ENCODE data around the gene DDX1. TPM values are rescaled to one million over a fixed set of nuclear protein-coding genes. Genes with fewer than 3 reads are reported as not detected.

Gene DDX1
- total RNA-seq, 1 experiment from 2014 or later: 115 TPM

DNA sequence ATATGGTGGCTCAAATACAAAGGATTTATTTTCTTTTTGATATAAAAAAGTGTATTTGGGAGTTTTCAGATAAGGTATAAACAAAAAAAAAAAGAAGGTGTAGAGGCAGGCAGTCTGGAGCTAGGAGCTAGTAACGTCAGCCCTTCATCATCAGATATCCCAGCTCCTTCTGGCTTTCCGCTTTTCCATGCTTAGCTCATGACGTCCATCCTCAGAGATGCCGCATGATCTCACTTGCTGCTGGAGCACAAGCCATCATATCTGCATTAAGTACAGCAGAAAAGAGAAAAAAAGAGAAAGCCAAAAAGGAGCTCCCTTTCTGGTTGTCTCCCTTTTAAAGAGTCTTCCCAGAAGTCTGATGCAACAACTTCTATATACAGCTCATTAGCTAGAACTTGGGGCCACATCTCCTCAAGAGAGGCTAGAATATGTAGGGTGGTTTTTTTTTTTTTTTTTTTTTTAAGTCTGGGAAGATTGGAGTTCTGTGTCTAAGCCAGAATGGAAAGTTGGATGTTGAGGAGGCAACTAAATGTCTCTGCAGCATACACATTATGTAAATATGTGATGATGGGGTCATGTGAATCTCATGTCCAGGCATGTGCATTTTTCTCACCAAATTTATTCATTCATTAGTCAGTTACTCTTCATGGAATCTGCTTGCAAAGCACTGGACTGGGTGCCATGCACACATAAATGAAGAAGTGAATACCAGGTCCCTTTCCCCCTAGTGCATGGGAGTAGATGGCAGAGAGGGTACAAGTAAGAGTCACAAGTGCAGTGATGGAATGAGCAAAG is 52.3 kb downstream of the DDX1 start (continued):
- TF ChIP-seq, protein P1, sequence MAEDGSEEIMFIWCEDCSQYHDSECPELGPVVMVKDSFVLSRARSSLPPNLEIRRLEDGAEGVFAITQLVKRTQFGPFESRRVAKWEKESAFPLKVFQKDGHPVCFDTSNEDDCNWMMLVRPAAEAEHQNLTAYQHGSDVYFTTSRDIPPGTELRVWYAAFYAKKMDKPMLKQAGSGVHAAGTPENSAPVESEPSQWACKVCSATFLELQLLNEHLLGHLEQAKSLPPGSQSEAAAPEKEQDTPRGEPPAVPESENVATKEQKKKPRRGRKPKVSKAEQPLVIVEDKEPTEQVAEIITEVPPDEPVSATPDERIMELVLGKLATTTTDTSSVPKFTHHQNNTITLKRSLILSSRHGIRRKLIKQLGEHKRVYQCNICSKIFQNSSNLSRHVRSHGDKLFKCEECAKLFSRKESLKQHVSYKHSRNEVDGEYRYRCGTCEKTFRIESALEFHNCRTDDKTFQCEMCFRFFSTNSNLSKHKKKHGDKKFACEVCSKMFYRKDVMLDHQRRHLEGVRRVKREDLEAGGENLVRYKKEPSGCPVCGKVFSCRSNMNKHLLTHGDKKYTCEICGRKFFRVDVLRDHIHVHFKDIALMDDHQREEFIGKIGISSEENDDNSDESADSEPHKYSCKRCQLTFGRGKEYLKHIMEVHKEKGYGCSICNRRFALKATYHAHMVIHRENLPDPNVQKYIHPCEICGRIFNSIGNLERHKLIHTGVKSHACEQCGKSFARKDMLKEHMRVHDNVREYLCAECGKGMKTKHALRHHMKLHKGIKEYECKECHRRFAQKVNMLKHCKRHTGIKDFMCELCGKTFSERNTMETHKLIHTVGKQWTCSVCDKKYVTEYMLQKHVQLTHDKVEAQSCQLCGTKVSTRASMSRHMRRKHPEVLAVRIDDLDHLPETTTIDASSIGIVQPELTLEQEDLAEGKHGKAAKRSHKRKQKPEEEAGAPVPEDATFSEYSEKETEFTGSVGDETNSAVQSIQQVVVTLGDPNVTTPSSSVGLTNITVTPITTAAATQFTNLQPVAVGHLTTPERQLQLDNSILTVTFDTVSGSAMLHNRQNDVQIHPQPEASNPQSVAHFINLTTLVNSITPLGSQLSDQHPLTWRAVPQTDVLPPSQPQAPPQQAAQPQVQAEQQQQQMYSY (CRISPR knock-in tag; IDR thresholded peaks at IDR 0.05): no peak
- TF ChIP-seq, protein P2, sequence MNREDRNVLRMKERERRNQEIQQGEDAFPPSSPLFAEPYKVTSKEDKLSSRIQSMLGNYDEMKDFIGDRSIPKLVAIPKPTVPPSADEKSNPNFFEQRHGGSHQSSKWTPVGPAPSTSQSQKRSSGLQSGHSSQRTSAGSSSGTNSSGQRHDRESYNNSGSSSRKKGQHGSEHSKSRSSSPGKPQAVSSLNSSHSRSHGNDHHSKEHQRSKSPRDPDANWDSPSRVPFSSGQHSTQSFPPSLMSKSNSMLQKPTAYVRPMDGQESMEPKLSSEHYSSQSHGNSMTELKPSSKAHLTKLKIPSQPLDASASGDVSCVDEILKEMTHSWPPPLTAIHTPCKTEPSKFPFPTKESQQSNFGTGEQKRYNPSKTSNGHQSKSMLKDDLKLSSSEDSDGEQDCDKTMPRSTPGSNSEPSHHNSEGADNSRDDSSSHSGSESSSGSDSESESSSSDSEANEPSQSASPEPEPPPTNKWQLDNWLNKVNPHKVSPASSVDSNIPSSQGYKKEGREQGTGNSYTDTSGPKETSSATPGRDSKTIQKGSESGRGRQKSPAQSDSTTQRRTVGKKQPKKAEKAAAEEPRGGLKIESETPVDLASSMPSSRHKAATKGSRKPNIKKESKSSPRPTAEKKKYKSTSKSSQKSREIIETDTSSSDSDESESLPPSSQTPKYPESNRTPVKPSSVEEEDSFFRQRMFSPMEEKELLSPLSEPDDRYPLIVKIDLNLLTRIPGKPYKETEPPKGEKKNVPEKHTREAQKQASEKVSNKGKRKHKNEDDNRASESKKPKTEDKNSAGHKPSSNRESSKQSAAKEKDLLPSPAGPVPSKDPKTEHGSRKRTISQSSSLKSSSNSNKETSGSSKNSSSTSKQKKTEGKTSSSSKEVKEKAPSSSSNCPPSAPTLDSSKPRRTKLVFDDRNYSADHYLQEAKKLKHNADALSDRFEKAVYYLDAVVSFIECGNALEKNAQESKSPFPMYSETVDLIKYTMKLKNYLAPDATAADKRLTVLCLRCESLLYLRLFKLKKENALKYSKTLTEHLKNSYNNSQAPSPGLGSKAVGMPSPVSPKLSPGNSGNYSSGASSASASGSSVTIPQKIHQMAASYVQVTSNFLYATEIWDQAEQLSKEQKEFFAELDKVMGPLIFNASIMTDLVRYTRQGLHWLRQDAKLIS (CRISPR knock-in tag; IDR thresholded peaks at IDR 0.05; ENCODE audit: borderline replicate concordance): no peak
- TF ChIP-seq GTF2I (CRISPR knock-in tag; conservative IDR thresholded peaks at IDR 0.05) (no peak), NR3C1 (CRISPR knock-in tag; conservative IDR thresholded peaks at IDR 0.05; ENCODE audit: low read depth) (no peak), ZBTB21 (CRISPR knock-in tag; IDR thresholded peaks at IDR 0.05; ENCODE audit: borderline replicate concordance) (no peak), ZNF671 (CRISPR knock-in tag; IDR thresholded peaks at IDR 0.05) (no peak), MXD4 (CRISPR knock-in tag; IDR thresholded peaks at IDR 0.05; ENCODE audit: borderline replicate concordance) (no peak)
- TF ChIP-seq, protein P3, sequence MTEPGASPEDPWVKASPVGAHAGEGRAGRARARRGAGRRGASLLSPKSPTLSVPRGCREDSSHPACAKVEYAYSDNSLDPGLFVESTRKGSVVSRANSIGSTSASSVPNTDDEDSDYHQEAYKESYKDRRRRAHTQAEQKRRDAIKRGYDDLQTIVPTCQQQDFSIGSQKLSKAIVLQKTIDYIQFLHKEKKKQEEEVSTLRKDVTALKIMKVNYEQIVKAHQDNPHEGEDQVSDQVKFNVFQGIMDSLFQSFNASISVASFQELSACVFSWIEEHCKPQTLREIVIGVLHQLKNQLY (CRISPR knock-in tag; IDR thresholded peaks at IDR 0.05): no peak

DNA sequence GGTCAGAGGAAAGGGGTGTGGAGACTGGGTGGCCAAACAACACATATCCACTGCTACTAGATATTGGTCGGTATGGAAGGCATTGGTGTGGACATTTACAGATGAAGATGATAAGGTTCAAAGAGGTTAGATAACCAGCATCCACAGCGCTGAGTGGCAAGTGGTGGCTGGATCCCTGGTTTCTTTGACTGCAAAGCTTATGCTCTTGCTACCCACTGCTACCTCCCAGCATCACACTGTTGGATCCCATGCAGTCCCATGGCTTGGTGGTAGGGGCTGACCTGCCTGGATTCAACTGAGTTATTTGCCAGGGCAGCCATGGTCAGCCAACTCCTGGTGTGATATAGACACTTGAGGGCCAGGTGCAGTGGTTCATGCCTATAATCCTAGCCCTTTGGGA is 53.6 kb downstream of the DDX1 start:
- DNase-seq (ENCODE audit: low spot score) (no peak), ATAC-seq (no peak)
- CTCF ChIA-PET: interaction anchor here (2.2 kb wide), 1 partner anchor 102 kb away, joined by 6 read pairs; no protein-coding TSS in a partner anchor
- peaks cover 16% of the 10 kb centered on the region for H3K4me1 Mint-ChIP-seq
- POLR2A ChIA-PET: no interaction called here
- no peak overlapping the region for H3K27ac Mint-ChIP-seq
- H3K36me3 Mint-ChIP-seq: peaks cover 14% of the 10 kb centered on the region
- peaks cover 7% of the 10 kb centered on the region for H3K9me3 Mint-ChIP-seq
- no peaks in the 10 kb centered on the region for H3K27me3 Mint-ChIP-seq (ENCODE audit: low read depth)
- no peak for TF ChIP-seq TEAD4 (CRISPR knock-in tag; IDR thresholded peaks at IDR 0.05)
- TF ChIP-seq, protein P4, sequence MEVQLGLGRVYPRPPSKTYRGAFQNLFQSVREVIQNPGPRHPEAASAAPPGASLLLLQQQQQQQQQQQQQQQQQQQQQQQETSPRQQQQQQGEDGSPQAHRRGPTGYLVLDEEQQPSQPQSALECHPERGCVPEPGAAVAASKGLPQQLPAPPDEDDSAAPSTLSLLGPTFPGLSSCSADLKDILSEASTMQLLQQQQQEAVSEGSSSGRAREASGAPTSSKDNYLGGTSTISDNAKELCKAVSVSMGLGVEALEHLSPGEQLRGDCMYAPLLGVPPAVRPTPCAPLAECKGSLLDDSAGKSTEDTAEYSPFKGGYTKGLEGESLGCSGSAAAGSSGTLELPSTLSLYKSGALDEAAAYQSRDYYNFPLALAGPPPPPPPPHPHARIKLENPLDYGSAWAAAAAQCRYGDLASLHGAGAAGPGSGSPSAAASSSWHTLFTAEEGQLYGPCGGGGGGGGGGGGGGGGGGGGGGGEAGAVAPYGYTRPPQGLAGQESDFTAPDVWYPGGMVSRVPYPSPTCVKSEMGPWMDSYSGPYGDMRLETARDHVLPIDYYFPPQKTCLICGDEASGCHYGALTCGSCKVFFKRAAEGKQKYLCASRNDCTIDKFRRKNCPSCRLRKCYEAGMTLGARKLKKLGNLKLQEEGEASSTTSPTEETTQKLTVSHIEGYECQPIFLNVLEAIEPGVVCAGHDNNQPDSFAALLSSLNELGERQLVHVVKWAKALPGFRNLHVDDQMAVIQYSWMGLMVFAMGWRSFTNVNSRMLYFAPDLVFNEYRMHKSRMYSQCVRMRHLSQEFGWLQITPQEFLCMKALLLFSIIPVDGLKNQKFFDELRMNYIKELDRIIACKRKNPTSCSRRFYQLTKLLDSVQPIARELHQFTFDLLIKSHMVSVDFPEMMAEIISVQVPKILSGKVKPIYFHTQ (CRISPR knock-in tag; IDR thresholded peaks at IDR 0.05): no peak
- no peak for TF ChIP-seq MXD4 (CRISPR knock-in tag; IDR thresholded peaks at IDR 0.05; ENCODE audit: borderline replicate concordance)
- TF ChIP-seq FOXK1 (CRISPR knock-in tag; IDR thresholded peaks at IDR 0.05): no peak
- TF ChIP-seq SP1 (CRISPR knock-in tag; conservative IDR thresholded peaks at IDR 0.05): no peak
- TF ChIP-seq ZNF121 (CRISPR knock-in tag; IDR thresholded peaks at IDR 0.05): no peak
- TF ChIP-seq RORB (CRISPR knock-in tag; IDR thresholded peaks at IDR 0.05): no peak
- no peak for TF ChIP-seq GRHL2 (CRISPR knock-in tag; IDR thresholded peaks at IDR 0.05; ENCODE audit: insufficient replicate concordance, severe bottlenecking)
- TF ChIP-seq, protein P1 (CRISPR knock-in tag; IDR thresholded peaks at IDR 0.05): no peak
- no peak for TF ChIP-seq KAT7 (CRISPR knock-in tag; IDR thresholded peaks at IDR 0.05; ENCODE audit: borderline replicate concordance)
- no peak for TF ChIP-seq PRRX2 (CRISPR knock-in tag; IDR thresholded peaks at IDR 0.05)
- no peak for TF ChIP-seq SOX15 (CRISPR knock-in tag; IDR thresholded peaks at IDR 0.05)
- TF ChIP-seq RELA (CRISPR knock-in tag; IDR thresholded peaks at IDR 0.05; ENCODE audit: borderline replicate concordance): no peak
- H3K4me3 Mint-ChIP-seq: no peak overlapping the region

Data from WTC11 (cell line).